RPMI8226 (cell line): ENCODE measurements around the gene ENTR1.

Source experiments
- DNase-seq: peaks from one replicate; pipeline ENCODE4 v3.0.0-alpha.2; 2015

Gene ENTR1

DNA sequence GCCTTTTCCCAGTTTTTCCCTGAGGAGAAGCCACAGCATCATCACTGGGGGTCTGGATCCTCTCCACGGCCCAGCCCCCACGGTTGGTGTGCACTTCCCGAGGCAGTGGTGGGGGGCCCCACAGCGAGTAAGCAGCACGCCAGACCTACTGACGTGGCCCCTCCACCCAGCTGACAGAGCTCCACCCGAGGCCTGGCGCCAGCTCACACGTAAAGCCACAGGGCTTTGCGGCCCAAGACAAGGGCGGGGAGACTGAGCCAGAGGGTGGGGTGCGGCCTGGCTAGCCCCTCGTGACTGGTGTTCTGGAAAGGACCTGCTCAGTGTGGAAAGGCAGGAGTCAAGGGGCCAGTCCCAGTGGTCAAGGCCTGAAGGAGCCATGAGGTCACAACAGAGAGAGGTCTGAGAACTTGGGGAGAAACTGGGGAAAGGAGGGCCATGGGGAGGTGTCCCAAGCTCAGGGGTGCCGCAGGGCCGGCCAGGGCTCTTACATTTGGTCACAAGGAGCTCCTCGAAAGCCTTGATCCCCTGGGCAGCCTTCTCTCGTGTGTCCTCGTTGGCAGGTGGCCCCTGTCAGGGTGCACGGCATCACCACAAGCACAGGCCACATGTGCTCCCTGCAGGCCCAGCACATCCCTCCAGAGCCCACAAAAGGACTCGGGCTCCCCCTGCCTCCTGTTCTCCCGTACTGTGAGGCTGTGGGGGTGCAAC lies 15.9 kb downstream of the ENTR1 start:
- DNase-seq: no peak

DNA sequence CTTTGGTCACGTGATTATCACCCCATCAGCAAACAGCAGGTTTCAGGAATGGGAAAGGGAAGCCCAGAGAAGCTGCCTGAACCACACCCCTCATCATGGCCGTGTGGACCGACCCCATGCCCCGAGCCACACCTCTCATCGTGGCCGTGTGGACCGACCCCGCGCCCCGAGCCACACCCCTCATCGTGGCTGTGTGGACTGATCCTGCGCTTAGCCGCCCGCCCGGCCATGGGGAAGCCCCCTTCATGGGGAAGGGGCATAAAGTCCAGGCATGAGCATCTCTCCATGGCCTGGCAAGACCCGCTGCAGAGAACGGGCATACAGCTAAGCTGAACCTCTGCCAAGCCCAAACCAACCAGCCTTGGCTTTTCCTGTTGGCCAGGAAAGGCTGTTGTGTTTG lies 16.9 kb downstream of the ENTR1 start:
- no peak for DNase-seq

DNA sequence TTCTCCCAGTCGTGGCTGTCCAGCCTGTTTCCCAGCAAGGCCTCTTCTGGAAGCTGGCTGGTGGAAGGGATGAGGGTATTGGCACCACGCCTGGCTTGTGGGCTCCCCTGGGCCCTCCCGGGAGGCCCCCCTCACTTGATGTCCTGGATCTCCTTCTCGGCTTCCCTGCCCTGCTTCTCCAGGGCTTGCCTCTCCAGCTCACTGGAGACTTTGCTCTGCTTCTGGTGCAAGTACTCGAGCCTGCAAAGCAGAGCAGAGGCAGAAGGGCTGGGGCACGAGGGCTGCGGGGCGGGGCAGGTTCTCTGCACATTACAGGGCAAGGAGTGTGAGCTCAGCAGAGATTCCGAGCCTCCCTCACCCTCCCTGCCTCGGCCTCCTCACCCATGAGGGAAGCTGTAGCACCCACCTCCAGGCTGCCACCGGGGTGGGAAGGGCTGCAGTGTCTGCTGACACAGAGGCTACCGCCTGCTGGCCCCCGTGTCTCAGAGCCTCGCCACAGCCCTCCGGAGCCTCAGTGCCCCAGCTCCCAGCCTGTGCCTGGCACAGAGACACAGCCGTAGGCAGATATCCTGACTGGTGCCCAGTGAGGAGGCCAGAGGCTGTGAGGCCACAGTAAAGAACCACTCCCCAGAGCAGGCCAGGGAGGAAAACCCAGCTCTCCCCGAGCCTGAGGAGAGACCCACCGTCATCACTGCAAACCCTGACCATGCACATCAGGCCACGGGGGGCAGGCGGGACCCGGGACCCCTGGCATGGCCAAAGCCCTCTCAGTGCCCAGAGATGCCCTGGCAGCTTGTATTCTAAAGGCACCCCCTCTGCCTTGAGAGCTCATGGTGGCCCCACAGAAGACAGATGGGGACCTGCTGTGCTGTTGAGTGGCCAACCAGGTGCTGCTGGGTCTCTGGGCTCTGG lies 17.6 kb downstream of the ENTR1 start:
- no peak for DNase-seq

DNA sequence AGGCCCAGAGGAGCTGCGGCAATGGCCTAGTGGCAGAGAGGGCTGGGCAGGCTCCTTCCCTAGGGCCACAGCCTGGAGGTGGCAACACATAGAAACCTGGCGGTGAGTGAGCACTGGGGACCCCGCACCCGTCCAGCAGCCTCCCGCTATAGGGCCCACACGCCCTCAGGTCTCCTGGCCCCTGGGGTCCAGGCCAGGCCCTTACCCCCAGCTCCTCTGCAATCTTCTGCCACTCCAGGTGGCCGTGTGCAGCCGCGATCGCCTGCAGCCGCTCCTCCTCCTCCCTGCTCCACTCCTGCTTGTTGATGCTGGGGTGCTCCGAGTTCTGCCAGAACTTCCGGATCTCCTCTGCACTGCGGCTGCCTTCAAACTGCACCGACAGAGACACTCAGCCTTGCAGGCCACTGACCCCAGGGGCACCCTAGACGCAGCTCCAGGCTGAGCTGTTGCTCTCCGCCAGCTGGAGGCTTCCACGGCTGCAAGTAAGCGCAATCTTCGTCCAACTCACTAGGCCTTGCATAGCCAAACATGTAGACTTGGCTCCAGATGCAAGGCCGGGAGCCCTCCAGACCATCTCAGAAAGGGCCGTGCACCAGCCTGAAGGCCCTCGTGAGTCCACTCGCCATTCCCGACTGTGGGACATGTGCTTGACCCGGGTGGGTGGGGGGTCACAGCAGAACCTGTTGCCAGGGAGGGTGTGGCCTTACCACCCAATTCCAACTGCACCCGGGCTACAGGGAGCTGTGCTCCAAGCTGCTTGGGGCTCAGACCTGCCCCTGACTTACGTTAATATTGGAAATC lies 18.5 kb downstream of the ENTR1 start:
- DNase-seq: no peak

DNA sequence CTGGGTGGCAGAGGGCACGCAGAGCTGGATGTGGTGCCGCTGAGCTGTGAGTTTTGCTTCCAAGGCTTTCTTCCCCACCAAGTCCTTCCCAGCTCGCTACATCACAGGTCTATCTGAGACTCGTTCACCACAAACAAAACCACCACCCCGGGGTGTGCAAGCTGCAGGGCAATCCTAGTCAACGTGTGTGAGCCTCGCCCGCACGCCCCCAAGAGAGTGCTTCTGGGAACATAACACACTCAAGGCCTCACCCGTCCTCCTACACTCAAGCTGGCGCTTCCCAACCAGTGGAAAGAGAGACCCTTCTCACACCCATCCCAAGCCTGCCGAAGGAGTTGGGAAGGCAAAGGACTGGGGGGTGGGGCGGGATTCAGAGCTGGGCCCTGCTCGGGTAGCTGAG lies 21.0 kb downstream of the ENTR1 start:
- DNase-seq: no peak

DNA sequence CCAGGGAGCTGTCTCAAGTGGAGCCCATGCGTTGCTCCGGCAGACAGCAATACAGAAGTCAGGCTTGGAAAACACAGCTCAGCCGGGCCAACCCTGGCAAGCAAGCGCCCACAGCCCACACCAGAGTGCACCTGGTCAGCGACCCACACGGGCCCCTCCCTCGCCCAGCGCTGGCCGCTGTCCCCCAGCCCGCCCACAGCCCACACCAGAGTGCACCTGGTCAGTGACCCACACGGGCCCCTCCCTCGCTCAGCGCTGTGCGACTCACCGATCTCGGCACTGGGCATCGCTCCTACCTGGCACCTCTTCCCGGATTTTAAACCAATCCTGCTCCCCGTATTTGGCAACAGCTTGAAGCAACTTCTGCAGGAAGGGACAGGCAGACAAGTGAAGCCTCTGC lies 23.2 kb downstream of the ENTR1 start:
- DNase-seq: no peak

DNA sequence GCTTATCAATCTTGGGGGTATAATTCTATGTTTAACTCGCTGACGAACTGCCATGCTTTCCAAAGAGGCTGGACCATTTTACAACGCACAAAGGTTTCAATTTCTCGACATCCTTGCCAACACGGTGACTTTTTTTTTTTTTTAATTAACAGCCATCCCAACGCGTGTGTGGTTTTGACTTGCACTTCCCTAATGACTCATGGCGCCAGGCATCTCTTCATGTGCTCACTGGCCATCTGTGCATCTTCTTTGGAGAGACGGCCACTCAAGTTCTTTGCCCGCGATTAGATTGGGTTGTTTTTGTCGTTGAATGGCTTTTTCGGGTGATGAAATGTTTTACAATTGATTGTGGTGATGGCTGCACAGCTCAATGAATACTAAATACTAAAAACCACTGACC lies 24.4 kb downstream of the ENTR1 start:
- no peak for DNase-seq

DNA sequence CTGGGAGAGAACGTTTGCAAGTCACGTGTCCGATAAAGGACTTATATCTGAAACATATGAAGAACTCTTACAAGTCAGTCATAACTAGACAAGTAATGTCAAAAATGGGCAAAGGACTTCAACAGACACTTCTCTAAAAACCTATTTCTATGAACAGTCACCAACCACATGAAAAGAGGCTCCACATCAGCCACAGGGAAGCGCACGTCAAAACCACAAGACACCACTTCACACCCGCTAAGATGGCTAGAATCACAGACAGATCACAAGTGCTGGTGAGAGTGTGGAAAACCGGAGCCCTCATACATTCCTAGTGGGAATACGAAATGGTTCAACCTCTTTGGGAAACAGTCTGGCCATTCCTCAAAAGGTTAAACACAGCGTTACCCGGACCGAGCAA lies 25.4 kb downstream of the ENTR1 start:
- DNase-seq: no peak

DNA sequence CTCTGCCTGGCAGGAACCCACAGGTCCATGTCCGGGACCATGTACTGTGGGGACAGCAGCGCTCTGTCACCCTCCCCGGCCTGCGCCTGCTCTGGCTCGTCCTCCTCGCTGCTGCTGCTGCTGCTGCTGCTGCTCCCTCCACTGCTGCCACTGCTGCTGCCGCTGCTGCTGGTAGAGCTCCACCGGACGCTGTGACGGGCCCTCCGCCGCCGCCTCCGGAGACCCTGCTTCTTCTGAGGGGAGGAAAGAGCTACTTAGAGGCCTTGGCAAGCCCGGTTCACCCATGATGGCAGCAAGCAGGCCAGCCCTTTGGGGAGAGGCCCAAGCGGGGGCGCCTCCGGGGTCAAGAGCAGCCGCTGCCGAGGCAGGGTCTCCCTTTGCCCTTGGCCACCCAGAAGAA lies 27.0 kb downstream of the ENTR1 start:
- DNase-seq: no peak

DNA sequence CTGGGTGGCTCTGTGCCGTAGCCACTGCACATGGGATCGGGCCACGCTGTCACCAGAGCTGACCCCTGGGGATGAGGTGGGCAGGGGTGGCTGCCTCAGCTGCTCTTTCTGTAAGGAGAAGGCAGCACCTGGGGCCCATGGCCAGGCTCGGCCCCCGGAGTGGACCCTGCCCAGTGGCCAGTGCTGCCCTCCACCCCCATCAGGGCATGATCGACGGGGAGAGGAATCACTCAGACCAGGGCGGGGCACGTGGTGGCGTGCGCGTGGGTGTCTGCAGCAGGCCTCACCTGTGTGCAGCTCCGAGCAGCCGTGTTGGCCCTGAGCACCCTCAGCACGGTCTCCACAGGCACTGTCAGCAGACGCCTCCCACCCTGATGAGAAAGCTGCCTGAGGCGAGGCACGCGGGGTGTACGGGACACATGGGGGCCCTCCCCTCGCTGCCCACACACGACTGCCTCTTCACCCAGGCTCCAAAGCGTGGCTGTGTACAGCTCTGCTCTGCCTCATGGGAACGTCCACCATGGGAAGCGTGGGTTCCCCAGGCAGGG lies 28.4 kb downstream of the ENTR1 start:
- no peak for DNase-seq

DNA sequence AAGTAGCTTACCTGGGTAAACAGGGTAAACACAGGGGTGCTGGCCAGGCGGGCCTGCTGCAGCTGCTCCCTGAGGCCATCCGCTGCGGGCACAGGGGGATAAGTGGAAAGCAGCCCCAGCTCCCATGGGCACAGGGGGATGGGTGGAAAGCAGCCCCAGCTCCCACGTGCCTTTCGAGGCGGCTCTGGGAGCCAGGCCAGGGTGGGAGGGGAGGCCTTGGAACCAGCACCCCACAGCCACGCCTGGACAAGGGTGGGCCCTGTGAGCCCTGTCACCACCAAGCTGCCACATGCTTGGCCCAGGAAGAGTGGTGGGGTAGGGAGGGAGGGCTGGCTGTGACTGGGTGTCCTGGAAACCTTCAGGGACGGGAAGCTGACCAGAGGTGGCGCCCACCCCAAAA lies 29.1 kb downstream of the ENTR1 start:
- no peak for DNase-seq

DNA sequence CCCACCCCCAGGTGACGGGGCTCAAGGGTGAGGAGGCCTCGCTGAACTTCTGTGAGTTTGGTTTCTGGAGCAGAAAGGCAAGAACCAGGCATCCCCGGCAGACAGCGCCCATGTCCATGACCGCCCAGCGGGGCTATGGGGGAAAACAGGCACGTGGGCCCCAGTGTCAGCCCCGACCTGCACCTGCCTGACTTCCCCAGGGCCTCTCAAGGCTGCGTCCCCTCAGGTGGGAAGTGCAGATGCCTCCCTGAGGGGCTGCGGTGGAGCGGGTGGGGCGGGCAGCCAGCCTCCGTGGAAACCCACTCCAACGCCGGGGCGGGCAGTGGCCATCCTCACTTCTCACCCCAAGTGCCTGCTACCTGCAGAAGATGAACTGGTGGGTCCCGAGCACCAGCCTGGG lies 30.0 kb downstream of the ENTR1 start:
- DNase-seq: no peak

DNA sequence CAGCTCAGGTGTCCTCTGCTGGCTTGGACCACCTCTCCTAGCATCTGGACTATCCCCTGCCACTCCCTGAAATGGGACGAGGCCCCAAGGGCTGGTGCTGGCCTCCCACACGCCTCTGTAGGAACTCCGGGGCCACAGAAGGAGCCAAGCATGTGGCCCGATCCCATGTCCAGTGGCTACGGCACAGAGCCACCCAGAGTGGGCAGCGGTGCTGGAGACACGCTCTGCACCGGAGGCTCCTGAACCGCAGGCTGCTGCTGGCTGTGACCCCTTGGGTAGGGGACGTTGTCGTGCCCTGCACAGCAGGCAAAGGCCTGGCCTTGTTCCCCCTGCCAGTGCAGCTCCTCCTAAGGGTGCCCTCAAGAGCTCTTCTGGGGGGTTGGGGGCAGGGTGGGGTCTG lies 30.5 kb downstream of the ENTR1 start:
- no peak for DNase-seq

DNA sequence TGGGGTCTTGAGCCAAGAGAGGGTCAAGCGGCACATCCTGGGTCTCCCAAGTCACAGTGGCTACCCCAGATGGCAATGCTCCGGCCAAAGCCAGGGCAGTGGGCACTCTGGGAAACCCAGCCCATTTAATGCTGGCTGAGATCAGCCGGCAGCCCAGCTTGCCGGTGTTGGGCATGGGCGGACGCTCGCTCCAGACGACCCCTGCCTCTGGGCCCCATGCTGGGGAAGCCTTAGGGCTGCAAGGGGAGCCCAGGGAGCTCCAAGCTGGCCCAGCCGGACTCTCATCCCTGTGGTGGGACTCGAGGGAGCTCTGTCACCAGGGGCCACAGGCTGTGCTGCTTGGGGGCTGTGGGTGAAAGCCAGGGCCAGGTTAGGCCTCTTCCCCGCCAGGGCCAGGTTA lies 31.0 kb downstream of the ENTR1 start:
- no peak for DNase-seq

DNA sequence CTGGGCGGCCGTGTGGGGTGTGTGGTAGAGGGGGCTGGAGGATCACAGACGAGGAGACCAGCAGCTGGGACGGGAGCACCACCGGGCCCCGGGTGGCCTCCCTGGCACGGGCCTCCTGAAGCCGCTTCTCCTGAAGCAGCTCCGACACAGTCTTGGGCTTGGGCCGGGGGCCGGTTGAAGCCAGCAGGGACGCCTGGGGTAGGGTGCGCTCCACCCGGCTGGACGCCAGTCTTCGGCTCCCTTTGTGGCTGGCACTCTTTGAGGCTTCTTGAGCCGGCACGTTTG lies 31.5 kb downstream of the ENTR1 start:
- no peak for DNase-seq

DNA sequence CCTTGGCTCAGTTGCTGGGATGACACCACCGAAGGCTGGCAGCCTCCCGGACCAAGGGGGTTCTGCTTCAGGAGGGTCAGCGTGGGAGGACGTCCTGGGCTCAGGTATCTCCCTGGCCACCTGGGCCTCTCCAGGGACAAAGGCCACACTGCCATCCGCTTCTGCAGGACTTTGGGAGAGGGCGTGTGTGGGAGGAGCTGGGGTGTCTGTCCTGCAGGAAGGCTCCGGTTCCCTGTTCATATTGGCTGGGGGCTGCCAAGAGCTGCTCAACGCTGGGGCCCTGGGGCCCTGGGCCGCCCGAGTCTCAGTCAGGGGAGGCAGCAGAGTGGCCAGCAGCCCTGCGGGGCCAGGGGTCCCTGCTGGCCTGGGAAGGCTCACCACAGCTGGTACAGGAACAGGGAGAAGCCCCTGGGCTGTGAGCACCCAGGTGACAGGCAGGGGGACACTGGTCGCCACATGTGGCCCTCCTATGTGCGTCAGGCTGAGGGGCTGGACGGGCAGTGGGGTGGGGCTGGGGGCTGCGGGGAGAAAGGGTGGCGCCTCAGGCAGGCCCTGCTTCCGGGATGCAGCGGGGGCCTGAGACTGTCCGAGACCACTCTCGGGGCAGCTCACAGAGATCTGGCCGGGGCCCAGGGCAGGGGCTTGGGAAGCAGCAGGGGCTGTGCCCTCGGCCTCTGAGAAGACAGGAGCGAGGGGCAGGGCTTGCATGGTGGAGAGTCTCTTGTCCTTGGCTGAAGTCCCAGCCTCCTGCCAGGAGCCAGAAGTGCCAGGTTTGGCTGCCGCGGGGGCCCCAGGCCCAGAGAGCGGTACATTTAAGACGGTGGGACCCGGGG lies 32.0 kb downstream of the ENTR1 start:
- no peak for DNase-seq

DNA sequence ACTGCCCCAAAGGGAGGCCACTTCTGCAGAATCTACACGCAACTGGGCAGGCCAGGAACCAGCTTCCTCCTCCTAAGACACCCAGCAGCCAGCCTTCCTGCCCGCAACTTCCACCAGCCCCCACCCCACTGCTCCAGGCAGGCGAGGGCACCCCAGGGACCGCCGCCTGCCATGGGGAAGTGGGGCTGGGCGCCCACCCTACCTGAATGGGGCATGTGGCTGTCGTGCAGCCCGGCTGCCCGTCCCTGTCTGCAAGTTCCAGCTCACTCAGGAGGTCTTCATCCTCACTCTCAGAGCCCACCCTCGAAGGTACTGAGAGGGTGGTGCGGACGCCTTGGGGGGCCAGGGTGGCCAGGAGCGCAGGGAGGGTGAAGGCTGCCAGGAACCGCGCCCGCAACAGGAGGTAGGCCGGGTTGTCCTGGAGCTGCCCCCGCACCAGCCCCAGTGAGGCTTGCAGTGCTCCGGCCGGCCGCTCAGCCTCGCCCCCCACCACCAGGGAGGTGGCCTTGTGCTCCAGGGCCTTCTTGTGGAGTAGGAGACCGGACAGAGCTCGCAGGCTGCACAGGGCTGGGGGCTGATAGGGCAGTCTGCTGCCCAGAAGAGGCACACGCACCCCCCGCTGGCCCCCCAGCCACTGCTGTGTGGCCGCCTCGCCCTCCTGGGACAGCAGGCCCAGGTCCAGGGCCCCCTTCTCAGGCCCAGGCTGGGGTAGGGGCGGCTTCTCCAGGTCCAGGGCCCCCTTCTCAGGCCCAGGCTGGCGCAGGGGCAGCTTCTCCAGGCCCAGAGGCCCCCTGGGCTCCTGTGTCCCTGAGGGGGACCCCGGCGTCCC lies 32.9 kb downstream of the ENTR1 start:
- DNase-seq: no peak

DNA sequence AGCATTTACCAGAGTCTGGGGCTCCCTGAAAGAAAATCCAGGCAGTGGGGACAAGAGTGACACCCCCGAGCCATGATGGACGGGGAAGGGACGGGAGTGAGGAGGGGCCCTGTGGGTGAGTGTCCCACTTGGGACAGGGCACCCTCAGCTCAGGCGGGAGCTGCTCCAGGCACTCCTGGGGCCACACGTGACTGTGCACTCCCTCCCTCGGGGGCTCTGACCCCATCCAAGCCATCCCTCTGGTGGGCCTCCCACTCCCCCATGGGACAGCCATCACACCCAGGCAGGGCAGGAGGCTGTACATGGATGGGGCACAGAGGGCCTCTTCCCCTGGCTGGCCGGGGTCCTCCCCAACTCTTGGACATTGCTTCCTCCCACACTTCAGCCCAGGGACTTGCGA lies 34.0 kb downstream of the ENTR1 start:
- no peak for DNase-seq

DNA sequence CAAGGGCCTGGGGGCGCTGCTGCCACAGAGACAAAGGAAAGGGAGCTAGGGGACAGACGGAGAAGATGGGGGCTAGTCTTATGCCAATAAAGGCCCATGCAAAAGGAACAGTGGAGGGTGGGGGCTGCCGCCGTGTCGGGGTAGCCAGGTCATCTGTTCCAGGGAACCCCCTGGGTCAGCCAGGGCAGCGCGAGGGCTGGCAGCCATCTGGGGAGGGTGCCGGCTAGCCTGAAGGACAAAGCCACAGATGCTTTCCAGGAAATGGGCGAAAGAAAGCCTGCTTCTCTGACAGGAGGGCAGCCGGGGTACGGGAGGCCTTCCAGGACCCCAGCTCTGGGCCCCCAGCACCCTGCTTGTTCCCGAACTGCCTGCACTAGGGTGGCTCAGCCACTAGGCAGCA lies 35.3 kb downstream of the ENTR1 start:
- DNase-seq: no peak

DNA sequence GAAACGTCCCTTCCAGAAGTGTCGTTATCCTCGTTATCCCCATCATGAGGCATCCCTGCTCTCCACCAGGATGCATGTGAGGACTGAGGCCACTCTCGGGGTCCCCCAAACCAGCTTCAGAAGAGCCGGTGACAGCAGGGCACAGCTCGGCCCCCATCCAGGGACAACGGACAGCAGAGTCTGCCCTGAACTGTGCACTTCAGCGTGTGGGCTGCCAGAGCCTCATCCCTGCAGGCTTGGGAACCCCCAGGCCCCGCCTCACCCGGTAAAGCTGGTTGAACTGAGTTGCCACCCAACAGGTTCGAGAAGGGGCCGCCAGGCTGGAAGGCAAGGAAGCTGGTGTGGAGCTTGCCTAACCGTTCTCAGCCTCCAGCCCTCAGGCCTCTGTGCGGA lies 36.2 kb downstream of the ENTR1 start:
- no peak for DNase-seq

DNA sequence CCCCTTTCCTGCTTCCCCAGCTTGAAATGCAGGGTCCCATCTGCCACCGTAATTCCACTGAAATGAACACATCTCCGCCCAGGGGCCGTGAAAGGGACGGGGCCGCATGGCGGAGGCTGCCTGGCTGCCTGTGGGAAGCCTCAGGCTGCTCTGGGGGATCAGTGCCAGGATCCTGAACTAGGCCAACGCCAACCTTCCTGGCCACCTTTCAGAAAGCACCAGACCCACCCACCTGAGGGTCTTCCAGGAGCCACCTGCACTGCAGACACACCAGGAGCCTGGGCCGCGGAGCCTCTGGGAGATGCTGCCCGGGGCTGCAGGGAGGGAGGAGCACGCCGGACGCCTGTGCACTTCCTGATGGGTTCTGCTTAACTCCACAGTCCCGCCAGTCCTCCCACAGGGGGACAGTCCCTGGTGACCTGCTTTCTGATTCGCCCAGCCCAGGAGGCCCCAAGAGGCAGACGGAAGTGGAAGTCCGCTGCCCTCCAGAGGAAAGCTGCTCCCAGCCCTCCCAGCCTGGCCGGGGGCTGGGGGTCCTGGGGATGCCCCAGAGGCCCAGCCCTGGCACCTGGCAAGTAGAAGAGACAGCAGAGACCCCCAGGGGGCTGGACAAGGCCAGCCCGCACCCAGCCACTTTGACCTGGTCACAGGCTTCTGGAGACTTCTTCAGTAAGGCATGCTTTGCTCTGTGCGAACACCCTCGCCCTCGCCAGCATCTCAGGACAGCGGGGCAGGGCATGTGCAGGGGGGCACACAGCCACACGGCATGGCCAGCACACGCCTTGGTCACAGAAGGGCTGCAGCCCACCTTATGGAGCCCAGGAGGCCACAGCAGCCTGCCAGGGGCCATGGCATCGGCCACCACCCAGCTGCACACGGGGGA lies 36.9 kb downstream of the ENTR1 start, which contains the start of gene CARD9:
TSS of gene CARD9 (minus strand) at position 370 of the 883 bp plus-strand sequence. CDS start 1,591 bp downstream, outside the sequence.
- no peak for DNase-seq
